NCI-H187 treated with DMSO at 0.1 percent for 48 hours (cell line): ENCODE measurements around the gene MEOX2.

ENCODE experiments used
- DNase-seq: peaks from one replicate; lab custom pipeline; 2025; lab: John Stamatoyannopoulos, UW

The MEOX2 gene

GRCh38 chr7:15610503-15610902, 76.0 kb downstream of the MEOX2 start:
- no peak for DNase-seq

DNA sequence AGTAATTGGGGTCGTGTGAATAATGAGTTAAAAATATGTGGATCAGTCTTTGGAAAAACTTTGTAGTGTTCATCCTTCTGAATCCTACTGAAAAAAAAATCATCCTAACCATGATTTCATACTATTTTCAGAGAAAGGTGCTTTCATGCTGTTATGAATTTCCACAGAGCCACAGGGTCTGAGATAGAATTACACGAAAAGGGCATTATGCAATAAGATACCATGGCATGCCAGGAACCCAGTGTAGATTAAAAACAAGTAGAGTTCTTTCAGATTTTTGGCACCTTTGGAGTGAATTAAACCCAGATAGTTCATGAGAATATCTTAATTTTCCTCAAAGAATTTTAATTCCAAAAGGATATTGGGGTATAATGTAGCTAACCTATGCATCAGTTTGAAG, 77.2 kb downstream of the MEOX2 start:
- DNase-seq: no peak

- no peak for DNase-seq
Observed at GRCh38 chr7:15607529-15608210, 78.8 kb downstream of the MEOX2 start.

DNA sequence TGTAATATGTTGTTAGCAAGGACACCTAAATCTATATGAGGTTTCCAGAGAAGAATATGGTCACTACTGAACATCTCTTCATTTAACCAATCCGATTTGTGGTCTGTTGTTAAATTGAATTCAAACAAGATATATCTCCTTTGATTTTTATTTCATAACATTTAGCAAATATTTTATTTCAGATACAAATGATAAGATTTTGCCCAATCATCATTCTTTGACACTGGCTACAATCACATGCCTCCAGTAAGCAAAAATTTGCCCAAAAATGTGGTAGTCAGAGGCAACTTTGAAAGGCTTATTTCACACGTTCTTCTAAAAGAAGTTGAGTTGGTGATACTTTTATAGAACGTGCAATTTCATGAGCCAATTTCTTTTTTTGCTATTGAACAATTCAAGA, 79.9 kb downstream of the MEOX2 start:
- no peak for DNase-seq

DNA sequence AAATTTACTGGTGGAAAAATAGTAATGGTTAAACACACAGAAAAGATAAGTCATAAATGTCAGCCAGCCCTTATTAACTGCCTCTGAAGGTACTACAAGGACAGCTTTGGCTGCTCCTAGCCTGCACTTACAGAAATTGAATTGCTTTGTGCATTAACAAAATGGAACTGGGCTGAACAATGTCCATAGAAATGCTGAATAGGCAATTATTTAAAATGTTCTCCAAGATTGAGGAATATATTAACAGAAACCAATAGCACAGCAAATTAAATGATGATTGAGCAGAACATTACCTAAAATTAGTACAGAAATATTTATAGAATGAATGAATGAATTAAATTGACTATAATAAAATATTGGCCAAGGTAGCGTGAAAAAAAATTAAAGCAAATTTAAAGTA, 82.3 kb downstream of the MEOX2 start:
- no peak for DNase-seq

DNA sequence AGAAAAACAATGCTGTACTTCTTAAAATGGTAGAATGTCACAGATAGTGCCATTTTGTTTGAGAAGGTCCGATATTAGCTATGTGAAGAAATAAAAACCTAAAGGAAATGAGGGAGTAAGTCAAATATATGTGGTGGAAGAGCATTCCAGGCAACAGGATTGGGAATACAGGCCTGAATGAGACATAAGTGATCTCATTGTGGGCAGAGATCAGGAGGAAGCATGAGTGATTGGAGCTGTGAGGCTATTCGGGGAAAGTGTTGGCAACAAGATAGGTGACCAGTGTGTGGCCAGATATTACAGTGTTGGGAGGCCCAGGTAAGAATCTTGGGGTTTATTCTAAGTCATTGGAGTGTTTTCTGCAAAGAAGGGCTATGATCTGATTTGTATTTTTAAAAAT, 83.4 kb downstream of the MEOX2 start:
- no peak for DNase-seq

DNA sequence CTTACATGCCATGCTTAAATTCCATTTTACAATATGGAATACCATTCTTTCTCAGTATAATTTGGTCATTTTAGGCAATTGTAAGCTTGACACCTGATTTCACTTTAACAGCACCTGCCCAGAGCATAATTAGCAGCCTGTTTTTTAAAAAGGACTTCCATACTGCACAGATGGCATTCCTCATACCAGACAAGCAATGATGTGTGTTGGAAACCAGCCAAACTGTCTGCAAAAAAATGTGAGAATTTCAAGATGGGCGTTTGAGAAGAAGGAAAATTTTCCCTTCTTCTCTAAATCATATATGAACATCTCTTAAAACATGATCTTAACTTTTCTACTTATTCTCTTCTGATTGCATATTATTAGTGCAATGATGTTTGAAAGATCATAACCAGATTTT, 84.2 kb downstream of the MEOX2 start:
- DNase-seq: no peak

DNA sequence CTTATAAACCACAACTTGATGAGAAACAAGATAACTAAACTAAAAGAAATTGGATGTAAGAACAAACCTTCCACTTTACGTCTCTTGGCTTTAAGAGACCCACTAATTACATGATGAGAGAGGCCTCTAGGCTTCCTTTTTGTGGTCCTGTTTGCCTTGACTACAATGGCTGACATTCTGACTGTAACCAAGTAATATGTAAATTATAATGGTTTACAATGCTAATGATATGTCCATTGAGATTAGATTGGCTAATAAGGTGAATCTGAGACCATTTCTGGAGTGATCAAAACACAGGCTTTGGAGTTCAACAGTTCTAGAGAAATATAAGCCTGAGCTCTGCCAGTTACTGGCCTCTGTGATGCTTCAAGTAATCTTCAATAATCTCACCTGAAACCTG, 85.3 kb downstream of the MEOX2 start:
- DNase-seq: no peak

DNA sequence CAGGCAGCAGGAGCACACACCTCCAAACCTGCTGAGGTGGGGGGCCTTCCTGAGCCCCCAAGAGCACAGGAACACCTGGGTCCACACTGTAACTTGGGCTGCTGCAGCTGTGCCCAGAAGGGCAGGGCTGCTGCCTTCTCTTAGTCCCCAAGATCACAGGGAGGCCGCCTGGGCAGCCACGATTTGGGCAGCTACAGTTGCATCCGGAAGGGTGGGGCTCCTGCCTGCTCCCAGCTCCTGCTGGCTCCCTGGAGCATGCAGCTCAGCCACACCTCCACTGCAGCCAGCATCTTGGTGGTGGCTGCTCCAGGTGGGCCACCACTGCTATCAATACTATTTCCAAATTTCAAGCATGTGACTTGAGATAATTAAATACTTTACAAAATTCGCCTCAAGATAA, 86.2 kb downstream of the MEOX2 start:
- DNase-seq: no peak

- DNase-seq: no peak
Observed at GRCh38 chr7:15594461-15594860, 92.0 kb downstream of the MEOX2 start.

DNA sequence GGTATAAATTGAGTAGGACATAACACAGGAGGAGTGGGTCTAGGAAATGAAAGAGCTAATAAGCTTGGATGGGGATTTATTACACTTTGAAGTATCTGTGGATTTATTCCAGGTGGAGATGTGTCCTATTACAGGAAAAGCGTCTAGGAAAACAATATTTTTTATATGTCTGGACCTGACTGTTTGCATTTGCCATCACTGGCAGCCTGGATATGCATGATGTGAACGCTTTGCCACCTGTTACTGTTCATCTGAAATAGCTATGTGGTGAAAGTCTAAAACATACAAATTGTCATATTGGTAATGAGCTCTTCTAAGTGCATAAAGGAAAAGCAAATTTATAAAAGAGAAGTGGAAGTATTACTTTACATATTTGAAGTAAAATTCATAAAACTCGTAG, 93.1 kb downstream of the MEOX2 start:
- DNase-seq: no peak

- DNase-seq: no peak
Observed at GRCh38 chr7:15586266-15586665, 100.2 kb downstream of the MEOX2 start.

DNA sequence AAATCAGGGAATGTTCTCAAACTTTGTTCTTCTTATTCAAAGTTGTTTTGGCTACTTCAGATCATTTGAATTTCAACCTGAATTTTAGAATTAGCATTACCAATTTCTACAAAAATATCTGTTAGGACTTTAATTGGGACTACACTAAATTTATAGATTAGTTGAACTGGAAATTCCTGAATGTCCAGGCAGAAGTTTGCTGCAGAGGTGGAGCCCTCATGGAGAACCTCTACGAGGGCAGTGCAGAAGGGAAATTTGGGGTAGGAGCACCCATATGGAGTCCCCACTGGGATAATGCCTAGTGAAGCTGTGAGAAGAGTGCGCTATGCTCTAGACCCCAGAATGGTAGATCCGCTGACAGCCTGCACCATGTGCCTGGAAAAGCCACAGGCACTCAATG, 101.9 kb downstream of the MEOX2 start:
- DNase-seq: no peak

DNA sequence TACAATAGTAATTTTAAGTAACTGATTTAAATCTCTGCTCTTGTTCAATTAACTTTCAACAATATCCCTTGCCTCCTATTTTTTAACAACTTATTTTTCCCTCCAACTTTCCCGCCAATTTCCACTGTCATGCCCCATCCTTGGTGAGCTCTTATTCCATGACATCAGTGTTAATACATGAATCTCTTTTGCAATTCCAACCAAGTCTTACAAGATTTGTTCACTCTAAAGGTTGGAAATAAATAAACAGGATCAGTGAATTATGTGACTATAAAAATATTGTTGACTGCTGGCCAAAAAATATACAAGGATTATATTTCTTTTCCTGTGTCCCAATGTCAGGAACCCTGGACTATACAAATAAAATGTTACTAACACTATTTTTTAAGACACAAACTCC, 103.7 kb downstream of the MEOX2 start:
- DNase-seq: no peak

DNA sequence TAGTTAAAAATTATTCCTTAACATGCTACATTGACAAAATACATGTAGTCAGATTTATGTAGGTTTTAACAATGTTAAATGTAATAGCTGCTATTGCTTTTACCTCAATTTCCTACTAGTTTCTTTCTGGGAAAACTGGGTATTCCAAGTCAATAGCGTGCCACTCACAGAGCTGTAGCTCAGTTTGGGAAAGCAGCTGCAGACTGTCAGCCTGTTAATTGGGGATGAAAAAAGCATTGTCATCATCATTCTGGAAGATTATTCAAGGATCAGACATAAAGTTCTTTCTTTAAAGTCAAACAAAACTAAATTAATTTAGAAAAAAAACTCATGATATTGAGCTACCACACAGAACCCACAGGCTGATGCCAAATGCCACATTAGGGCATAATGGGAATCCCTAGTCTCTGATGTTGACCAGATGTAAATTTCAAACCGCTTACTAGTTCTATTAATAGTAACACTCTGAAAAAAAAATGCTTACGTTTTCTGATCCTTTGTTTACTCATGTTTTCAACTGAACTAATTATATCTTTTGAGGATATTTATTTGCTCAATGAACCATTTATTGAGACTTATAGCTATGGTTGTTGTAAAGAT, 105.0 kb downstream of the MEOX2 start:
- DNase-seq: no peak

DNA sequence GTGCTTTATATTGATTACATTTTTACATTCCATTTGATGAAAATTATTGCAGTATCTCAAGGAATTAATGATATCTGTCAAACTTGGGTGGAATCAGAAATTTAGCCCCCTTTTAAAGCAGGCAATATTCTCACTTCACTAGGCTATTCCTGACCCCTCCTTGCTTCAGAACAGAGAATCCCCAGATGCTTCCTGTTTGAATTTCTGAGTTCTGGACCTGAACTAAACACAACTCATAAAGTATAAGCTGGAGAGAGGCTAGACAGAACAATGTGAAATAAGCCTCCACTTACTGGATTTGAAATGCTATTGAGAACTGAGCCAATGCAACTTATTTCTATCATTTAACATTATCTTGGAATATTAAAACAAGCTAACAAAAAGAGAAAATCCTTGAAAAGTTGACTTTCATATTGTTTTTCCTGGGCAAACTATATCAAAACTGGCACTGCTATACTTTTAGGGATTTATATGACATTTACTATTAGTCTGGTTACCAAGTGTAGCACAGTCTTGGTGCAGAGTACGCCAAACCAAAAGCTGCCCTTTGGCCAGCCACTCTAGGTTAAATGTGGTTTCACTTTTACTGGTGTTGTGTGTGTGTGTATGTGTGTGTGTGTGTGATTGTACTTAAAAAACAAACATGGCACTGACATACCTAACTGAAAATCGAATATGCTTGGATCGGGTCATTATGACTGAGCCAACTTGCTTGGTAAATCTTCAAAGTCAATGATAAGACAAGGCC, 105.7 kb downstream of the MEOX2 start:
- DNase-seq: no peak

DNA sequence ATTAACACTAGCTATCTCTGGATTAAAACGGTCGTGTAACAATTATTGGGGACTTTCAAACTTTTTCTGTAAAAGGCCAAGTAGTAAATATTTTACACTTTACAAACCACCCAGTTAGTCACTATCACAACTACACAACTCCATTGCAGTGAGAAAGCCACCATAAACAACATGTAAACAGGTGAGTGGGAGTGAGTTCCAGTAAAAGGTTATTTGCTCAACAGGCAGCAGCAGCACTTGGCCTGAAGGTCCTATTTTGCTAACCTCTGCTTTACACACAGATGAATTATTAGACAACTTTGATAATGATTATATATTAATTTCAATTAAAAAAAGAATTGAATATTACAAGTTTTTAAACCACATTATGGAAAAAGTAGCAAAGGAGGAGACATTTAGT, 108.9 kb downstream of the MEOX2 start:
- no peak for DNase-seq

DNA sequence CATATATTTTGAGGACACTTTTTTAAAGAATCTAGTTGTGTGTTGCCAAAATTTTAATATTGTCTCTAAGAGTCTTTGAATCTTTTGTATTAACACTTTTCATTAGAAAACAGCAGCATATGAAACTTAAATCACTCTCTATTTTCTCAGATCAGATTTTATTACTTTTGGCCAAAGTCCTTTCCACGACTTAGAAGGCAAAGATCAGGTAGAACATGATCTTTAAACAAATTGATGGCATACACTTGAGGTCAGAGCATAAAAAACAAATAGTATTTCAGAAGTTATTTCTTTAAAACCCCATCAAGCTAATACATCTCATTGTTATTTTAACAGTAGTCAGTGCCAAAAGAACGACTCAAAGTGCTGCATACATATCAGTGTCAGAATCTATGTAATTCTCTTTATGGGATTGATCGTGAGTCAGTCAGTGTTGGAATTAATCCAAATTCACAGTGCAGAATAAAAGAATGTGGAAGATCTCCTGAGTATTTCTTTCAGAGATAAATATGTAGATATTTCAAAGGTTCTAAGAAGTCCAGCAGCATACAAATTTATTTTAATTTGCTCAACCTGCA, 115.1 kb downstream of the MEOX2 start:
- DNase-seq: no peak

GRCh38 chr7:15567652-15568051, 118.8 kb downstream of the MEOX2 start:
- no peak for DNase-seq

- no peak for DNase-seq
Observed at GRCh38 chr7:15567036-15567435, 119.4 kb downstream of the MEOX2 start.

GRCh38 chr7:15566476-15566875, 120.0 kb downstream of the MEOX2 start:
- no peak for DNase-seq

DNA sequence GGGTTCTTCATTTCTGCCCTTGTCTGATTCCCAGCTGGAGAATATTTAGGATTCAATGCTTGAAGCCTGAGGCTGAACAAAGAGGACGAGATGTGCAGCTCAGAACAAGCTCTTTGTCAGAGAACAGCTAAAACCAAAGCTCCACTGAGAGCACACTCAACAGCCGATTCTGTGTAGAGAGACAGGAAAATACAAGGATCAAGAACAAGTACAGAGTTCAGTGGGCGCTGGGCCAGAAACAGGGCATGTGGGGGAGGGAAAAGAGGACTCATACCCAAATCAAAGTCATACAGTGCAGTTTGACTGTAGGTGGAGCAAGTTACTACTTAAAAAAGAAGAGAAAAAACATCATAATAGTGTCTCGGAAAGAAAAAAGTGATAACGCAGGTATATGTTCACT, 124.6 kb downstream of the MEOX2 start, which contains the start of gene AGMO:
TSS of gene AGMO (minus strand) at position 181 of the 400 bp plus-strand sequence.
- DNase-seq: no peak
